A673 (cell line): ENCODE results near the gene GPR132. TPM values are rescaled to one million over a fixed set of nuclear protein-coding genes. Genes with fewer than 3 reads are reported as not detected.

ENCODE experiments used
- BruUV-seq: library from RNA; stranded (reverse); fragments of 400-500 nt; replicated peaks from 2 replicates; lab custom pipeline; 2021; lab: Mats Ljungman, UMichigan
- CTCF ChIA-PET: fragments of 300-600 bp; sonication (Branson Sonifier 250); formaldehyde crosslinking; loops from one replicate; lab custom pipeline; 2022; ENCODE audit warnings: antibody characterized with exemption; lab: Charles Lee
- POLR2A ChIA-PET: fragments of 300-600 bp; sonication (Branson Sonifier 250); formaldehyde crosslinking; loops from one replicate; lab custom pipeline; 2022; ENCODE audit warnings: antibody characterized with exemption; ENCODE audit not compliant: low non-redundant PET; lab: Charles Lee
- DNase-seq: peaks from one replicate; pipeline ENCODE4 v3.0.0-alpha.2; 2015; ENCODE audit warnings: low spot score
- H3K27ac ChIP-seq: fragments of 200-600 bp; sonication (generic); 2 replicates; pipeline ENCODE4 v1.5.1; 2016; ENCODE audit warnings: mixed run types, low read depth, mild to moderate bottlenecking, mixed read lengths, antibody characterized with exemption, low read length; ENCODE audit not compliant: poor library complexity, severe bottlenecking
- H3K27me3 ChIP-seq: fragments of 200-600 bp; sonication (generic); replicated peaks from 2 replicates; pipeline ENCODE4 v1.6.1; 2017; ENCODE audit warnings: mixed run types, low read depth, mild to moderate bottlenecking, mixed read lengths, antibody characterized with exemption, low read length; ENCODE audit not compliant: insufficient read depth, poor library complexity
- H3K36me3 ChIP-seq: fragments of 200-600 bp; sonication (generic); 2 replicates; pipeline ENCODE4 v1.6.1; 2016; ENCODE audit warnings: mixed run types, mild to moderate bottlenecking, mixed read lengths, antibody characterized with exemption, low read length; ENCODE audit not compliant: insufficient read depth, poor library complexity, severe bottlenecking
- H3K4me1 ChIP-seq: fragments of 200-600 bp; sonication (generic); 2 replicates; pipeline ENCODE4 v1.6.1; 2017; ENCODE audit warnings: mixed run types, mild to moderate bottlenecking, mixed read lengths, antibody characterized with exemption, low read length; ENCODE audit not compliant: insufficient read depth, poor library complexity, severe bottlenecking
- H3K4me3 ChIP-seq: fragments of 200-600 bp; sonication (generic); 2 replicates; pipeline ENCODE4 v1.5.1; 2016; ENCODE audit warnings: low read depth, mixed run types, mild to moderate bottlenecking, mixed read lengths, low read length; ENCODE audit not compliant: poor library complexity, severe bottlenecking
- H3K9me3 ChIP-seq: fragments of 200-600 bp; sonication (generic); 2 replicates; pipeline ENCODE4 v1.6.1; 2016; ENCODE audit warnings: mixed run types, low read depth, mild to moderate bottlenecking, mixed read lengths, antibody characterized with exemption, low read length; ENCODE audit not compliant: poor library complexity, severe bottlenecking
- EZH2 ChIP-seq: fragments of 200-600 bp; sonication (generic); IDR thresholded peaks from 2 replicates; pipeline ENCODE4 v1.6.1; 2017; ENCODE audit warnings: borderline replicate concordance, low read depth, mild to moderate bottlenecking, mixed read lengths, antibody characterized with exemption, low read length; ENCODE audit not compliant: poor library complexity, severe bottlenecking
- intact Hi-C: fragments of 100-400 bp; cut with micrococcal nuclease; formaldehyde crosslinking; loops from one replicate; pipeline ENCODE4 v1.10.0; 2022; ENCODE audit not compliant: unreplicated experiment
- total RNA-seq: library from RNA; stranded (reverse); gene quantifications from 2 replicates; pipeline ENCODE4 v1.2.3, GENCODE V29; 2021
- TF ChIP-seq, protein P1 (sequence below): fragments of 300-800, 200-600 bp; sonication (generic); conservative IDR thresholded peaks from 2 replicates; pipeline ENCODE4 v1.5.1; 2017; ENCODE audit warnings: low read depth, mild to moderate bottlenecking, antibody characterized with exemption, low read length, moderate library complexity, mixed read lengths

The GPR132 gene
- total RNA-seq, 1 experiment from 2014 or later = not detected

GRCh38 chr14:105096206-105096875, 31.1 kb upstream of the GPR132 start:
- ChIA-PET CTCF (no interaction called here), POLR2A (no interaction called here)
- BruUV-seq = no TSS peak
- no peaks in the 10 kb centered on the region for H3K27me3 ChIP-seq
- H3K9me3 ChIP-seq = no peaks in the 10 kb centered on the region
- intact Hi-C loops = no loop called here
- no peak for TF ChIP-seq EZH2
- TF ChIP-seq, protein P1, sequence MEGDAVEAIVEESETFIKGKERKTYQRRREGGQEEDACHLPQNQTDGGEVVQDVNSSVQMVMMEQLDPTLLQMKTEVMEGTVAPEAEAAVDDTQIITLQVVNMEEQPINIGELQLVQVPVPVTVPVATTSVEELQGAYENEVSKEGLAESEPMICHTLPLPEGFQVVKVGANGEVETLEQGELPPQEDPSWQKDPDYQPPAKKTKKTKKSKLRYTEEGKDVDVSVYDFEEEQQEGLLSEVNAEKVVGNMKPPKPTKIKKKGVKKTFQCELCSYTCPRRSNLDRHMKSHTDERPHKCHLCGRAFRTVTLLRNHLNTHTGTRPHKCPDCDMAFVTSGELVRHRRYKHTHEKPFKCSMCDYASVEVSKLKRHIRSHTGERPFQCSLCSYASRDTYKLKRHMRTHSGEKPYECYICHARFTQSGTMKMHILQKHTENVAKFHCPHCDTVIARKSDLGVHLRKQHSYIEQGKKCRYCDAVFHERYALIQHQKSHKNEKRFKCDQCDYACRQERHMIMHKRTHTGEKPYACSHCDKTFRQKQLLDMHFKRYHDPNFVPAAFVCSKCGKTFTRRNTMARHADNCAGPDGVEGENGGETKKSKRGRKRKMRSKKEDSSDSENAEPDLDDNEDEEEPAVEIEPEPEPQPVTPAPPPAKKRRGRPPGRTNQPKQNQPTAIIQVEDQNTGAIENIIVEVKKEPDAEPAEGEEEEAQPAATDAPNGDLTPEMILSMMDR = no peak
- DNase-seq = no peak
- no peak overlapping the region for H3K27ac ChIP-seq
- peaks cover 14% of the 10 kb centered on the region for H3K4me1 ChIP-seq
- no peaks in the 10 kb centered on the region for H3K36me3 ChIP-seq
- no peak overlapping the region for H3K4me3 ChIP-seq

- Histone ChIP-seq H3K36me3 (no peaks in the 10 kb centered on the region), H3K27me3 (no peaks in the 10 kb centered on the region), H3K4me1 (peaks cover 14% of the 10 kb centered on the region), H3K9me3 (no peaks in the 10 kb centered on the region), H3K4me3 (no peak overlapping the region), H3K27ac (no peak overlapping the region)
- DNase-seq = no peak
- POLR2A ChIA-PET = no interaction called here
- BruUV-seq = no TSS peak
- intact Hi-C loops = no loop called here
- no peak for TF ChIP-seq EZH2
- TF ChIP-seq, protein P1 = no peak
- CTCF ChIA-PET = interaction anchor here (0.5 kb wide), 1 partner anchor 15 kb away, joined by 9 read pairs; no protein-coding TSS in a partner anchor
Observed at GRCh38 chr14:105095236-105095805, 30.1 kb upstream of the GPR132 start.

DNA sequence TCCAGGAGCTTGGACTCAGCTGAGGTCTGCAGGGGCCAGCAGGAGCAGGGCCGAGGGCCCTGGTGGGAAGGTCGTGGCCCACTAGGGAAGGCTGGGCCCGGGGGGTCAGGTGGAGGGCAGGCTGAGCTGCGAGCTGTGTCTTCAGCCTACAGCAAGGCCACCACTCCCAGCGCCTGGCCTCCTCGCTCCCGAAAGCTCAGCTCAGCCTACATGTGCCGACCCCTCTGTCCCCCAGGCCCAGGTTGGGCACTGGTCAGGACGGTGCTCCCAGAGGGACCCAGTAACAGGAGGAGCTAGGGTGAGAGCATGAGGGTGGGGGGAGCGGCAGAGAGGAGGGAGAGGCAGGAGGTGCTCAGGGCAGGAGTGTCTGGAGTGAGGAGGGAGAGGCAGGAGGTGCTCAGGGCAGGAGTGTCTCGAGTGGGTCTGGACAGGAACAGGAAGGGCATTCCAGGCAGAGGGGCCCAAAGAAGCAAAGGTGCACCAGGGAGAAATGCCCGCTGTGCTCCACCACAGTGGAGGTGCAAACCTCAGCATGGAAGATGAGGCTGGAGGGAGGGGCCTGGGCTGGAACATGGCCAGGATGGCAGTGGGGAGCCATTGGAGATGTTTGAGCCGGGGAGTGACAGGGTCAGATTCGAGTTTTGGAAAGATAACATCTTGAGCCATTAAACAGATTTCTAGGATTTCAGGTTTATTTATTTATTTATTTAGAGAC, 29.1 kb upstream of the GPR132 start:
- POLR2A ChIA-PET = no interaction called here
- BruUV-seq = no TSS peak
- TF ChIP-seq, protein P1 = no peak
- TF ChIP-seq EZH2 = no peak
- no peak for DNase-seq
- H3K27ac ChIP-seq = peak overlapping the region; percentile 81
- peak overlapping the region; percentile 77 for H3K4me3 ChIP-seq
- CTCF ChIA-PET = no interaction called here
- H3K9me3 ChIP-seq = no peaks in the 10 kb centered on the region
- peaks cover 14% of the 10 kb centered on the region for H3K4me1 ChIP-seq
- no peaks in the 10 kb centered on the region for H3K36me3 ChIP-seq
- intact Hi-C loops = loop anchor here (5.0 kb wide), 3 partner anchors 78 to 188 kb away; no protein-coding TSS in a partner anchor
- no peaks in the 10 kb centered on the region for H3K27me3 ChIP-seq
